Skeletal muscle cell (primary cell): ENCODE results near the gene WWC2.
A peak's percentile ranks its signal among the peaks of the same experiment; 100 is the strongest.
"Not testable (repeated sequence)": the region's sequence is repeated elsewhere in the genome, so short reads cannot be mapped to it uniquely, and the experiment has no call there.

Experiments
- DNase-seq: peaks from one replicate; pipeline ENCODE4 v3.0.0-alpha.2; 2010; ENCODE audit warnings: low read depth
- H3K4me3 ChIP-seq: 2 replicates; pipeline ENCODE4 v1.5.1; 2011; ENCODE audit warnings: low read depth, mild to moderate bottlenecking, control low read depth, low read length, moderate library complexity

The WWC2 gene

DNA sequence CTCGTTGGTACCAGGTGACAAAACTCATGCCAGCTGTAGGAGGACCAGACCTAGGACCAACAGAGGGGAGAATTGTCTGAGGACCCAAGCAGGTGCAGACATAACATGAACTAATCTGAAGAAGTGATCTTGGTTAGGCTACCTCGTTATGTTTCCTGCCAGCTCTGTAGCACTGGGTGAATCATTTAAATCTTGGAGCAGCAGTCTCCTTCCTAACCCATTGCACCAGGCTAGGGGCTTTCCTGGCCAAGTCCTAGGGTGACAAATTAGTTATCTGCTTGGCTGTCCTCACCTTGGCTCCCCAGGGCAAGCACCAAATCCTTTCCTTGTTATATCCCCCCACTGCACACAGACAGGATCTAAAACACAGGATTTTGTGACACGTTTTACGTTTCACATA, 87.8 kb downstream of the WWC2 start:
- no peak for DNase-seq

DNA sequence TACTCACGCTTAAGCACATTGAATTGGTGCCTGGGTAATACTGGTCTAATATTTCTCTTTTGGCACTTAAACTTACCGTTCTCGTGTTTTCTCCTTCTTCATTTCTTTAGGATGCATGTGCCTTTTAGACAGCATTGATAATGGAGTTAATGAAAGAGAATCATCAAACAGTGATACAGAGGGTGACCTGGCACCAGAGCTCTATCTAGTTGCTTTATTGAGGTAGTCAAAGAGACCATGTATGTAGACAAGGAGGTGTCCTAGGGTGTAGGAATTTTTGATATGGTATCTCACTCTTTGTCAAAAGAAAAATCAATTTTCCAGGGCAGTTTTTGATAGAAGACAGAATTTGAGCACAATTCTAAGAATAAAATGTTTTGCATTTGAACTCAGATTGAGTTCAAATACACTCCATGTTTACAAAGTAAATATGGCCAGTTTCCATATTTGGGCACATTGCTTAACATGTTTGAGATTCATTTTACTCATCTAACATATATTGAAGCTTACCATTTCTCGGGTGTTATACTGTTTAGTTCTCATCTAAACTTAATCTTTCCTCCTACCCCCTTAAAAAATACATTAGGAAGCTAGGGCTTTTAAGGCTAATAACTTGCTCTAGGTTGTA, 92.0 kb downstream of the WWC2 start:
- no peak for DNase-seq
- H3K4me3 ChIP-seq, result no peak overlapping the region

More for the DNA sequence above, 87.8 kb downstream of the WWC2 start:
- no peak overlapping the region for H3K4me3 ChIP-seq

DNA sequence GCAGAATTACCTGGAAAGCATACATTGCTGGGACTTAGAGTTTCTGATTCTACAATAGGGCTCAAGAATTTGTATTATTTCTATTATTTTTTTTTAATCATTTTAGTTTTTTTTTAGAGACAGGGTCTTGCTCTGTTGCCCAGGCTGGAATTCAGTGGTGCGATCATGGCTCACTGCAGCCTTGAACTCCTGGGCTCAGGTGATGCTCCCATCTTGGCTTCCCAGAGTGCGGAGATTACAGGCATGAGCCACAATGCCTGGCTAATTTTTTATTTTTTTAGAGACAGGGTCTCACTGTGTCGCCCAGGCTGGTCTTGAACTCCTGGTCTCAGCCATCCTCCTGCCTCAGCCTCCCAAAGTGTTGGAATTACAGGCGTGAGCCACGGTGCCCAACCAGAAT, 92.6 kb downstream of the WWC2 start:
- DNase-seq, result no peak
- H3K4me3 ChIP-seq, result no peak overlapping the region

DNA sequence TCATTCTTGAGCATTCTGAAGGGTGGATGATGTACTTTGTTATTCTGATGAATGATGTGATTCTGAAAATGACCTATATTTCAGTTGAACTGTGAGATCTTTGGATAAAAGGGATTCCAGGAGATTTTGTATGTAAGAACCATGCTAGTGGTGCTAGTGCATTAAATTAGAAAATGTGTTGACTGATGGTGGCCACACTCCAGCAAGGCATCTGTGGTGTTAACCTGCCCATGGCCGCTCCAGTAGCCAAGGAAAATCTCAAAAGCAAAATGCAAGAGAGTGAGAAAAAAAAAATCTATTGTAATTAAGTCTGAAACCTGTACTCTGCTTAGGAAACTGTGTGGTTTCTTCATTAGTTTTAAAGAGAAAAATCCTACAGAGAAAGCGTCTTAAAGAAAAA, 93.5 kb downstream of the WWC2 start:
- H3K4me3 ChIP-seq, result no peak overlapping the region
- DNase-seq, result no peak

DNA sequence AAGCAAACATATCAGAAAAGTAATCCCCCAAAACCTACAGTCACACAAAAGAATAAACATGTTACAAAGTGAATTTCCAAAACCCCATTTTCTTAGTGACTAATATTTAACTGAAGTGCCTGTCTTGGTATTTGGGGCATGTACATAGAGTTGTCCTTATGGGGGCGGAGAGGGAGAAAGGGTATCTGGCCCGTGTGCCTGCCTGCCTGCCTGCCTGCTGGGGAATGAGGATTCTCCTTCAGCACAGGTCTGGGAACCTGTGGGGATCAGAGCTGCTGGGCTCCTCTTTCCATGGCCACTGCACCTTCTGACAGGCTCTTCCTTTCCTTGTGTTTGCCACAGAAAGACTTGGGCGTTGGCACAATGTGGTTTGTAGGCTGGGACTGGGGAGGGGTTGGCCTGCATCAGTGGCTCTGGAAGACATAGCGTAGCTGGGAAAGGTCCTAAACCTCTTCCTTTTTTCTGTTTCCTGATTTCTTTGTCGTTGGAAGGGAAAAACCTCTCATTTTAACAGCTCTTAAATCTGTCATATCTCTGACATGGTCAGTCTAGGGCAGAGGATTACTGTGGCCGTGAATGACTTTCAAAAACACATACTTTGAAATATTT, 94.8 kb downstream of the WWC2 start:
- H3K4me3 ChIP-seq, DNase-seq: not testable (repeated sequence)

DNA sequence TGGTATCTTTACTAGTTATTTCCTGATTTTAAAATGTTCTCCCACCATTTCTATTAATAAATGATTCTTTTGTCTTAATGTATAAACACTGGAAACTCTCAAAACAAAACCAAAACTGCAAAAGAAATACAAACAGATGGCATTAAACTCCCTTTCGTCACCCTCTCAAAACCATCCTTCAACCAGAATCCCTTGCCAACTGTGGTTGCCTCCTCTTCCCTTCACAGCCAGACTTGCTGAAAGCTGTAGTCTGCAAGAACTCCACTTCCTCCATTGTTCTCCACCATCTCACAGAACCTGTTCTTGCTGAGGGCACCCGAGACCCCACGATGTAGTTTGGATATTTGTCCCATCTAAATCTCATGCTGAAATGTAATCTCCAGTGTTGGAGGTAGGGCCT, 96.5 kb downstream of the WWC2 start:
- no peak overlapping the region for H3K4me3 ChIP-seq
- DNase-seq, result no peak

DNA sequence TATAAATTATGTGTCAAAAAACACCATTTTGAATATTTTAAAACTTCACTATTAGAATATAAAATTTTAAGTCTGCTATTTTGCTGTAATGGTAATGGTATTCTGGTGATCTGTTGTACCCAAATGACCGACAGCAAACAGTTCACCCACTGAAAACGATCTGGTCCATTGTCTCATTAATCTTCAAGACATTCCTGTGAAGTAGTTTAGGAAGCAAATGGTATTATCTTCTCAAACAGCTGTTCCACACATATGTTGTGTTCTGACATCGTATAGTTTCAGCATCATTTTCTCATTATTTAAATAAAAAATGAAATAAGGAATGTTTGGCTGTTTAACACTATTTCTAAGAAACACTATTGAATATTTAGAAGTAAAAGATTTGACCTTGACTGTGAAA, 98.1 kb downstream of the WWC2 start:
- no peak for DNase-seq
- no peak overlapping the region for H3K4me3 ChIP-seq

DNA sequence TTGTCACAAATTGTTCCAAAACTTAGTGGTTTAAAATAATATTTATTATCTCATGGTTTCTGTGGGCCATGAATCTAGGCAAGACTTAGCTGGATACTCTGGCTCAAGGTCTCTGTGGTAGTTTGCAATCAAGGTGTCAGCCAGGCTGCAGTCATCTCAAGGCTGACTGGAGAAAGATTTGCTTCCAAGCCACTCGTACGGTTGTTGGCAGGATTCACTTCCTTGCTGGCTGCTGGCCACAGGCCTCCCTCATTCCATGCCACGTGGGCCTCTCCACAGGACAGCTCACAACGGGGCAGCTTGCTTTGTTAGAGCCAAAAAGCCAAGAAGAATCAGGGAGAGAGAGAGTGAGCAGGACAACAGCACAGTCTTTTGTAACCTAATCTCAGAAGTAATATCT, 101.4 kb downstream of the WWC2 start:
- peak; percentile 85 for DNase-seq
- H3K4me3 ChIP-seq, result no peak overlapping the region

DNA sequence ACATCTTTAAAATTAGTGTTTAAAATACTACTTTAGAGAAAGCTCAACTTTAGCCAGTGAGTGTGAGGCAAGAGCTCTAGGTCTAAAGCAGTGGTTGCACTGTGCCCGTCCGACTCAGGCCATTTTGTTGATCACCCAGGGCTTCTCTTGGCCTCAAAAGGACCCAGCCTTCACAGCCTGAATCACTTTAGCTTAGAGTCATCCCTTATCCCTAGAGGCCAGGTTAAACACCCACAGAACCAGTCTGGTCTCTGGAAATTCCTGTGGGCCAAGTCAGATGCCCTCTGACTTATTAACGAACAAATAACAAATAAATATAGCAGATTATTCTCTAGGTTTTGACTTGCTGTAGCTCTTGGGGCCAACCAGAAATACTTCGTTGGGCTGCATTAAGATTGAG, 102.3 kb downstream of the WWC2 start:
- peak; percentile 60 for DNase-seq
- H3K4me3 ChIP-seq, result no peak overlapping the region

DNA sequence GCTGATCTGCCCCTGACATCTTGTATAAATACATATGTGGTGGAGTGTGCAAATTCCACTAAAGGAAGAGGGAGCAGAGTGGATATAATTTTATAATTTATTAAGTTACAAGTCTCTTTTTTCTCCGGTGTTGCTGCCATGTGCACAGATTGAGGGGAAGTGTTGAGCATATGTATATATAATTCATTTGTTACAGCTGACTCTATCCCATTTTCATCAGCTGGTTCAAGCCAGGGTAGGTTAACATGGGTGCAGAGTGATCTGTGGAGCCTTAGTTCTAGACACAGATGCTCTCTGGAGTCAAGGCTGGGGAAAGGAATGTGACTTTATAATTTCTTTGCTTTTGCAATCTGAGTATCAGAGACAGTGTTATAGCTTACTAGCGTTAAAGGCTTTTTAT, 103.5 kb downstream of the WWC2 start:
- no peak overlapping the region for H3K4me3 ChIP-seq
- no peak for DNase-seq

DNA sequence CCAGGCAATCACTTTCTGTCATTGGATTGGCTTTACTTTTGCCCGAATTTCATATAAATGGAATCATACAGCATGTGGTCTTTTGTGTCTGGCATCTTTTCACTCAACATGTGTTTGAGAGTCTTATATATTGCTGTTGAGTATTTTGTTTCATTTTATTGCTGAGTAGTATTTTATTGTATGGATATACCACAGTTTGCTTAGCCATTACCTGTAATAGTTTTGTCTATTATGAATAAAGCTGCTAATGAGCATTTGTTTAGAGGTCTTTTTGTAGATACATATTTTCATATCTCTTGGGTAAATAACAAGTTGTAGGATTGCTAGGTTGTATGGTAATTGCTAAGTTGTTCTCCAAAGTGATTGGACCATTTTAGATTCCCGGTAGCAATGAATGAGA, 105.7 kb downstream of the WWC2 start:
- H3K4me3 ChIP-seq, result no peak overlapping the region
- DNase-seq, result no peak

DNA sequence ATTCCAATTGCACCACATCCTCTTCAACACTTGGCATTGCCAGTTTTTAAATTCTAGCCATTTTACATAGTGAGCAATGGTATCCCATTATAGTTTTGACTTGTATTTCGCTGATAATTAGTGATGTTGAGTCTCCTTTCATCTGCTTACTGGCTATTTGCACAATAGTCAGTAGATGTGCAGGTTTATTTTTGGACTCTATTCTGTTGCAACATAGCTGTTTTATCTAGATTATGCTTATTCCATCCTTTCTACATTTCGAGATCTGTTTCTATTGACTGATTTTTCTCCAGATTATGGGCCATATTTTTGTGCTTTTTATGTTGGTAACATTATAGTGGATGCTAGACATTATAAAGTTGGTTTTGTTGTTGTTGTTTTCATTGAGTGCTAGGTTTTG, 106.1 kb downstream of the WWC2 start:
- H3K4me3 ChIP-seq, result no peak overlapping the region
- DNase-seq, result no peak

DNA sequence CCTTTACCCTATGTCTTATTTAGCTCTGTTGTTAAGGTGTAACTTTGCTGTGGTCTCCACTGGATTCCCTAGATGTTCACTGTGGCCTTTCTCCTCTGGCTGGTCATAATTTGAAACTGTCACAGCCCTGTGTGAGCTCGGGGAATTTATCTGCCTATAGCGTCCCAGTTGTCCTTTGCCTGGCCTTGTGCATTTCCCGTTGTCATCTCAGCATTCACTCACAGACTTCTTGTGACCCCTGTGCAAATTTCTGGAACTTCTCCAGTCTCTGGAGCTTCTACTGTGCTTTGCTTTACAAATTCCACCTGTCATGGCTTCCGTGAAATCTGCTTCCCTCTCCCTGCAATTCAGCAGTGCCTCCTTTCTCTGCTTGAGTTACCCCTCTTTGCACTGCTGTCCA, 106.7 kb downstream of the WWC2 start:
- no peak overlapping the region for H3K4me3 ChIP-seq
- DNase-seq, result no peak

DNA sequence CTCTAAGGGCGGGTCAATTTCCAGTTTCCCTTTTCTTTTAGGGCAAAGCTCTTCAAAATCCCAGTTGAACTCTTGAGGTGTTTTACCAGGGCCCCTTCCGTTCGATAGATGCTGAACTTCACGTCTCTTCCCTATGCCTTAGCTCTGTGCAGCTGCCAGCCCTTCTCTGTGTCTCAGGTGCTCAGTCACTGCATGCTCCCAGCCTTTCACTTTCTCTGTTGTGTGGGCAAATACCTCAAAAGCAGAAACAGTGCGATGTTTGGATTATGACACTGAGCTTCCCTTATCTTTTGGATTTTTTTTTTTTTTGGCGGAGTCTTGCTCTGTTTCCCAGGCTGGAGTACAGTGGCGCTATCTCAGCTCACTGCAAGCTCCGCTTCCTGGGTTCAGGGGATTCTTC, 112.5 kb downstream of the WWC2 start:
- H3K4me3 ChIP-seq, result no peak overlapping the region
- no peak for DNase-seq

DNA sequence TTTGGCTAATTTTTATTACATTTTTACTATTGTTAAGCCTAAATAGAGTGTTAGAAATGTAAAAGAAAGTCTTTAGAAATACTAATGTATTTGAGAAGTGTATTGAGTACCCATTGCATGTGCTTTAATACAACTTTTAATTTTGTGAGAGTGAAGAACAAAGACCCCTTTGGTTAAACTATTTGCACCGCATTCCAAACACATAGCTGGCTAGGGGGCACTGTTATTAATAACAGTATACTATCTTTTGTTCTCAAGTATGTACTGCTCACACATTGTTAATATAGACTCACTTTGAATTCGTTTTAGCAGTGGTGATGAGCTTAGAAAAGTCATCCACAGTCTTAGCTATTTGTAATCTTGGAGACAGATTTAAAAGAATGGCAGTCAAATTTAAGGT, 114.9 kb downstream of the WWC2 start:
- H3K4me3 ChIP-seq, result no peak overlapping the region
- DNase-seq, result no peak

DNA sequence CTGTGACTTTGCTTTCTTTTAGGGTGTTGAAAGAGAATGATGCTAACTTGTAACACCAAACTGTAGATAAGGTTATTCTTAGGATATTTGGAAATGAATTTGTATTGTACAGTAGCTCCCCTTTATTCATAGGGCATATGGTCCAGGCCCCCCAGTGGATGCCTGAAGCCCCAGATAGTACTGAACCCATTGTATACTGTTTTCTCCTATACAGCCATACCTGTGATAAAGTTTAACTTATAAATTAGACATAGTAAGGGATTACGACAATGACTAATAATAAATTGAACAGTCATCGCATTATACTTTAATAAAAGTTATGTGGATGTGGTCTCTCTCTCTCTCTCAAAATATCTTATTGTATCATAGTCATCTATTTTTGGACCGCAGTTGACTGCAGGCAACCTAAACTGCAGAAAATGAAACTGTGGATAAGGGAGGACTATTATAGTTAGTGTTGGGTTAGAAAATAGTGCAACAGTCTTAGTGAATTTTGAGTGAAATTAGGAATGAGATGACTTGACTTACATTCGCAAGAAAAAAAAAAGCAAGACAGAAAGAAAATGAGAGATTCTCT, 115.9 kb downstream of the WWC2 start:
- DNase-seq, result no peak
- no peak overlapping the region for H3K4me3 ChIP-seq

DNA sequence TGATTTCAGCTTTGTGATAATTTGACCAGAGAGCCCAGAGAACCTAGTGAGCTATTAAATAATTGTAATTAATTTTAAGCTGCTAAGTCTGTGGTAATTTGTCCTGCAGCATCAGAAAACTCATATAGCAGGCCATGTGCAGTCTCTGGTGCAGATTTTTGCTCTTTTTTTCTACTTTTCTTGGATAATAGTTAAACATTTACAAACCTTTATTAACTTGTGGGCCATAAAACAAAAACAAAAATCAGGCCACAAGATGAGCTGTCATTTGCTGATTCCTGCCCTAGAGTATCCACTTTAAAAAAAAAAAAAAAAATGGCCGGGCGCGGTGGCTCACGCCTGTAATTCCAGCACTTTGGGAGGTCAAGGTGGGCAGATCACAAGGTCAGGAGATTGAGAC, 121.2 kb downstream of the WWC2 start:
- DNase-seq, result no peak
- H3K4me3 ChIP-seq, result no peak overlapping the region

DNA sequence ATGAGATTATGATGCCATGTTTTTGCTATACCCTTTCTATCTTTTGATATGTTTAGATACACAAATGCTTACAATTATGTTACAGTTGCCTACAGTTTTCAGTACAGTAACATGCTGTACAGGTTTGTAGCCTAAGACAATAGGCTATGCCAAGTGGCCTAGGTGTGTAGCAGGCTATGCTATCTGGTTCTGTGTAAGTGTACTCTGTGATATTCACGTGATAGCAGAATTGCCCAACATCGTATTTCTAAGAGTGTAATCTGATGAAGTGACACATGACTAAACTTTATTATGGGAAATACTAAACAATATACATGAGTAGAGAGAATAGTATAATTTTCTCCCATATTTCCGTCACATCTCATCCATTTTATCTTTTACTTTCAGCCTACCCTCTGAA, 124.0 kb downstream of the WWC2 start:
- DNase-seq, result no peak
- H3K4me3 ChIP-seq, result no peak overlapping the region

DNA sequence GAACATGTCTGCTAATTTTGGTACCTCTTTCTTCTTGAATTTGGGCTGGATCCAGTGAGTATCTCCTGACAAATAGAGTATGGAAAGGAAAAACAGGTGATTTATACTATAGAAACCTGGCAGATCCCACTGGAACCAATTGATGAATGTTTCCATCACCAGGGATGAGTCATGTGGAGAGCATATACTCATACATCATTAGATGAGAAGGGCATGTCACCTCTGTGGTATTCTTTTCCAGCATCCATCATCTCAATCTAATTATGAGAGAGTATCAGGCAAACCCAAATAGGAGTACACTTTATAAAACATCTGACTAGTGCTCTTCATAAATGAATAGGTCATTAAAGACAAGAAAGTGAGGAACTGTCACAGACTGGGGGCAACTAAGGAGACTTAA, 130.3 kb downstream of the WWC2 start:
- DNase-seq, result no peak
- H3K4me3 ChIP-seq, result no peak overlapping the region

DNA sequence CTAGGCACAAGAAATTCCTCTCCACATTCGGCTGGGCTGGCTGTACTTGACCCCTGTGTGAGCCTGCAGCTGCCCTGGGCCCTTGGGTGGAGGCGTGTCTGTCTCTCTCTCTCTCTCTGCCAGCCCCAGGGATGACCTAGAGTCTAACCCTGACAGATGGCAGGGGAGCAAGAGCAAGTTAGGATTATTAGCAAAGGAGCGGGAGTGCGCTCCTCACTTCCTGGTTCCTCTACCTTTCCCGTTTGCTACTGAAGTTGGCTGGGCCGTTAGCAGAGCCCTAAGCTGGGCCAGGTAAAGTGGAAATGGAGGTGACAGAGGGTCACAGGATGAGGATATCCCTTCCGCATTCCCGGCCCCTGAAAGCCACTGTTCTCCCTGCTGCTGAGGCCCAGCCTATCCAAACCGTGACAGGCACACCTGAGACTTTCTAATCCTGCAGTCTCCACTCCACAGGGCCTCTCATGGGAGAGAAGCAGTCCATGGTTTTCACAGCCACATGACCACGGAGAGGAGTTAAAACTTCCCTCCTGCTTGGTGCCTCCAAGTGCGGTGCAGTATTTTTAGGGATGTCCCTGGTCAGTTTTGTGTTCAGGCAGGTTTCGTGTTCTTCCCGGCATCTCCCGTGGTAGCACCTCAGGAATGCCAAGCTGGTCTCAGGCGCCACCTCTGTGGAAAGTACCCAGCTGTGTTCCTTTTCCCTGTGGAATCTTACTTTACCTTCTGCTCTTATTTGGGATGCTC, 141.7 kb downstream of the WWC2 start:
- no peak for DNase-seq
- no peak overlapping the region for H3K4me3 ChIP-seq

DNA sequence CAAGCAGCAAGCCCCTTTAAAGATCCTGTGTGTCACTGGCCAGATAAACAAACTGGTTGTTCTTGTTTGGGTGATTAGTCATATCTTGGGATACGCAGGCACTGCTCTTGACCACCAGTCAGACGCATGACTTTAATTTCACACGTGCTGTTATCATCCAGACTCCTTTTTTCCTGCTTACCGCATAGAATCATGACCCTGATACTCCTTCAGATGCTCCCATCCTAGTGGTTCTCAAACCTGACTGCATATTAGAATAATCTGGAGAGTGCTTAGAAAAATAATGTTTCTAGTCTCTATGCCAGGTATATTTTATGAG, 142.2 kb downstream of the WWC2 start:
- peak; percentile 62 for DNase-seq
- H3K4me3 ChIP-seq, result no peak overlapping the region
